Measurements from ENCODE around the gene ACOT11.

The ACOT11 gene

GRCh38 chr1:54653036-54653435 is 105.0 kb downstream of the ACOT11 start:
- DNase-seq (ENCODE audit: extremely low spot score) = peak; percentile 3
- ChIA-PET POLR2A (no interaction called here), CTCF (interaction anchor here (2.4 kb wide), 1 partner anchor 12 kb away, joined by 7 read pairs; no protein-coding TSS in a partner anchor)
- TF ChIP-seq CTCF (IDR thresholded peaks at IDR 0.05; ENCODE audit: control extremely low read depth, extremely low read depth, low read depth, missing control alignments) = no peak

GRCh38 chr1:54658164-54658913 is 110.3 kb downstream of the ACOT11 start:
- ChIA-PET CTCF (interaction anchor here (0.9 to 1.4 kb wide), 2 partner anchors 142 to 151 kb away, joined by 3 to 6 read pairs; partner anchors contain the start of gene TTC22), POLR2A (no interaction called here)
- no peak for TF ChIP-seq CTCF (IDR thresholded peaks at IDR 0.05; ENCODE audit: control extremely low read depth, extremely low read depth, low read depth, missing control alignments)
- DNase-seq (ENCODE audit: extremely low spot score) = no peak
